GM18519 (cell line): ENCODE data around the gene CIDEC.

Source experiments
- ATAC-seq: cut with Tn5 transposase; IDR thresholded peaks from one replicate; pipeline ENCODE4 v1.9.1; 2021; ENCODE audit warnings: mild to moderate bottlenecking, moderate library complexity; ENCODE audit not compliant: unreplicated experiment, low FRiP score

Gene CIDEC

GRCh38 chr3:9879830-9880549, at the start of gene CIDEC:
CIDEC (minus strand) TSS chr3:9880253; CDS start chr3:9878486, 1,767 bp downstream.
- no peak for ATAC-seq

DNA sequence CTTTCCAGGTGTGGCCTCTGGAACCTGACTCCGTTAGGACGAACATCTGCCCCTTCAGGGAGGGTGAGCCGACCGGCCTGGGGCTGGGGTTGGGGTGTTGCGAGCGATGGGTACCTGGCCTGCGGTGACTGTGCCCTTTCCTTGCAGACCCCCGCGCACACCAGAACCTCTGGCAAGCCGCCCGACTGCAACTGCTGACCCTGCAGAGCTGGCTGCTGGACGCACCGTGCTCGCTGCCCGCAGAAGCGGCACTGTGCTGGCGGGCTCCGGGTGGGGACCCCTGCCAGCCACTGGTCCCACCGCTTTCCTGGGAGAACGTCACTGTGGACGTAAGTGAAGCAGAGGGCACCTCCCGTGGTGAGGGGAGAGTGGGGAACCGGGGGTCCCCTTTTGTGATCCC, 48.1 kb upstream of the CIDEC start:
- ATAC-seq = no peak

- no peak for ATAC-seq
Observed at GRCh38 chr3:9918261-9919038, 38.4 kb upstream of the CIDEC start.

DNA sequence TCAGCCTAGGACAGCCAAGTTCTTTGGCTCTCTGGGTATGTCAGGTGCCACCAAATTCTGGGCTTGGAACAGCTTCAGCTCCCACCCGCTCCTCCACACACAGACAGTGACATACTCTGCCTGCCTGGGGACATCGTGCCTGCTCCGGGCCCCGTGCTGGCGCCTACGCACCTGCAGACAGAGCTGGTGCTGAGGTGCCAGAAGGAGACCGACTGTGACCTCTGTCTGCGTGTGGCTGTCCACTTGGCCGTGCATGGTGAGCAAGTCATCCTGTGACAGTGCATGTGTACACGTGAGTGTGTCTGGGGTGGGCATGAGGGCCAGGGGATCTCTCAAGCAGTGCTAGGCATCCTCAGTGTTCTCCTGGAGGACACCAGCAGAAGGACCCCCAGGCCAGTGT, 37.8 kb upstream of the CIDEC start:
- ATAC-seq = no peak

DNA sequence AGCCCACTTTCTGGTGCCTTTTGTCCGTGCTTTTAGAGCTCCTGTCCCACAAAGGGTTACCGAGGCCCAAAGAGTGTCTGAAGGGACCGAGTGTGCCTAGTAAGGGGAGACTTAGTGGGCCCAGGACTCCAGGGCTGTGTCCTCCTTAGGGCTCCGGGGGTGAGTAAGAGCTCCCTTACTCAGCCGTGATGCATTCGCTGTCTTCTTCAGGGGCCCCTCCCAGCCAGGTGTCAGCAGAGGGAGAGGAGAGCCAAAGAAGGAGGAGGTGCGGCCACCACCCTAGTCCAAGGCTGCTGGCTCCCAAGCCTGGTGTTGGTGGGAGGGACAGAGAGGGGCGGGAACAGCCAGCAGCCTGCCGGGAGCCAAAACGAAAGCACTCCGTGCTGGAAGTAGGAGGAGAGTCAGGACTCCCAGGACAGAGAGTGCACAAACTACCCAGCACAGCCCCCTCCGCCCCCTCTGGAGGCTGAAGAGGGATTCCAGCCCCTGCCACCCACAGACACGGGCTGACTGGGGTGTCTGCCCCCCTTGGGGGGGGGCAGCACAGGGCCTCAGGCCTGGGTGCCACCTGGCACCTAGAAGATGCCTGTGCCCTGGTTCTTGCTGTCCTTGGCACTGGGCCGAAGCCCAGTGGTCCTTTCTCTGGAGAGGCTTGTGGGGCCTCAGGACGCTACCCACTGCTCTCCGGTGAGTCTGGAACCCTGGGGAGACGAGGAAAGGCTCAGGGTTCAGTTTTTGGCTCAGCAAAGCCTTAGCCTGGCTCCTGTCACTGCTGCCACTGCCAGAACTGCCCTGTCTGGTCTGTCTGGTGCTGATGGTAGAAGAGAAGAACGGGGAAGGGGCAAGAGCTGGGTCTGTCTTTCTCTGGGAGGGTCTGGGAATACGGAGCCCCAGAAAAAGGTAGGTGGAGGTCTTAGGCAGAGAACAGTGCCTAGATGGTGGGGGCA, 37.0 kb upstream of the CIDEC start, which contains the start of gene IL17RC:
Gene IL17RC (plus strand): TSS at position 365 of the 947 bp plus-strand sequence. CDS start 218 bp downstream, at position 583.
- ATAC-seq = no peak

DNA sequence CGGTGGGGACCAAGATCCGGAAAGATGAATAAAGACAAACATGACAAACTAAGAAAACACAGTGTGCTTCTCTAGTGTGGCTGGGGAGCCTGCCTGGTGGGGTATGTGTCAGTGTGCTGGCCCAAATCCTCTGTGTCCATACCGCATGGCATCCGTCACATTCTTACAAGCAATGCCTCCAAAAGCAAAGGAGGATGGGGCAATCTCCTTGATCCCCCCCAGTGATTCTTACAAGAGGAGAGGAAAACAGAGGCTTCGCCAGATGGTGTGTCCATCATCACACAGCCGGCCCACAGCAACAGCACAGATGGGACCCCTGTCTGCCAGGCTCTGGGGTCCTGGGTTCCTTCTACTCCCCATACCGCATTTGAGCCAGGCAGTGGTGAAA, 36.3 kb upstream of the CIDEC start:
- no peak for ATAC-seq

DNA sequence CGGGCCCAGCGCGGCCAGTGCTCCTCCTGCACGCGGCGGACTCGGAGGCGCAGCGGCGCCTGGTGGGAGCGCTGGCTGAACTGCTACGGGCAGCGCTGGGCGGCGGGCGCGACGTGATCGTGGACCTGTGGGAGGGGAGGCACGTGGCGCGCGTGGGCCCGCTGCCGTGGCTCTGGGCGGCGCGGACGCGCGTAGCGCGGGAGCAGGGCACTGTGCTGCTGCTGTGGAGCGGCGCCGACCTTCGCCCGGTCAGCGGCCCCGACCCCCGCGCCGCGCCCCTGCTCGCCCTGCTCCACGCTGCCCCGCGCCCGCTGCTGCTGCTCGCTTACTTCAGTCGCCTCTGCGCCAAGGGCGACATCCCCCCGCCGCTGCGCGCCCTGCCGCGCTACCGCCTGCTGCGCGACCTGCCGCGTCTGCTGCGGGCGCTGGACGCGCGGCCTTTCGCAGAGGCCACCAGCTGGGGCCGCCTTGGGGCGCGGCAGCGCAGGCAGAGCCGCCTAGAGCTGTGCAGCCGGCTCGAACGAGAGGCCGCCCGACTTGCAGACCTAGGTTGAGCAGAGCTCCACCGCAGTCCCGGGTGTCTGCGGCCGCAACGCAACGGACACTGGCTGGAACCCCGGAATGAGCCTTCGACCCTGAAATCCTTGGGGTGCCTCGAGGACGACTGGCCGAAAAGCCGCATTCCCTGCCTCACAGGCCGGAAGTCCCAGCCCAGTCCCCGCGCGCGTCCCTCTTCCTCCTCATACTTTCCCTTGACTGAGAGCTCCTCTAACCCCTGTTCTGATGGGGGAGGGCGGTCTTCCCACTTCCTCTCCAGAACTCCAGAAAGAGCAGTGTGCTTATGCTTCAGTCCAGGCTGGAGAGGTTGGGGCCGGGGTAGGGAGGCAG, 35.4 kb upstream of the CIDEC start:
- no peak for ATAC-seq

DNA sequence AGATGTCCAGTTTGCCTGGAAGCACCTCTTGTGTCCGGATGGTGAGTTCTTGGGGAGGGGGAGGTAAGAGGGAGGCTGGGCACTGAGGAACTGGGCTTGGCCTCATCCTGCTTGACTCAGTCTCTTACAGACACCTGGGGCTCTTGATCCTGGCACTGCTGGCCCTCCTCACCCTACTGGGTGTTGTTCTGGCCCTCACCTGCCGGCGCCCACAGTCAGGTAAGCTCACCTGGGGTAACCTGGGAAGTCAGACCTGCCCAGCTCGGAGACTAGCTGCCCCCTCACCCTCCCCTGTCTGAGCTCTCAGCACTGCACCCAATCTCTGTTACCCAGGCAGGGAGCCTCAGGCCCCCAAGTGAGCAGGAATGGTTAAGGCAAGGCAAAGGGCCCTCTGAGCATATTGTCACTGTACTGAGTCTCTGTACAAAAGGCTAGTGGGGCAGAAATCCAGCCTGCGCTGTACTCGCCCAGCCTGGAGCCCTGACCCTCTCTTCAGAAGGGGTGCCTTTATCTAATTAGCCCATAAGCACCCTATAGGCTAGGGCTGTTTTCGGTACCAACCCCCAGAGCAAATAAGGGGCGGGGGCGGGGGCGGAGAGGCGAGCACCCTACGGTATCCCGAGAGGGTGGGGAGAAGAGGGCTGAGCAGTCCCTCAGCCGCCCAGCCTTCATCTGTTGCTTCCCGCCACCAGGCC, 34.7 kb upstream of the CIDEC start:
- no peak for ATAC-seq

DNA sequence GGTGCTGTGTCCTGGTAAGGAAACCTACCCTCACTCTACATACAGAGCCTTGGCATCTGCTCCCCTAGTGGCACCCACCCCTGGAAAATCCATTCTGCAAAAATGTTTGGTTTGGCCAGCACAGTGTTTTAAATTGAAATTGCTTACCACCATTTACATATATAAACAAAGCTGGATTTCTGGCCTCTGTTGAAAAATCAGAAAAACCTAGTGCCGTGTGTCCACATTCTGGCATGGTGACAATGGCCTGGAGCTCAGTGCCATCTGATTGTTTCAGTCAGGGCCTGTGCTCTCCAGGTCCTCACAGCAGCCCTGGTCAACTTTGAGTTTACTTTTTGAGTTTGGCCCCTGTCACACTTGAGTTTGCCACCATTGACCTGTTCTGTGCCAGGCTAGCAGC, 34.0 kb upstream of the CIDEC start:
- no peak for ATAC-seq

GRCh38 chr3:9913601-9914000, 33.5 kb upstream of the CIDEC start:
- ATAC-seq = no peak

GRCh38 chr3:9912294-9912935, 32.4 kb upstream of the CIDEC start:
- ATAC-seq = no peak

GRCh38 chr3:9911863-9912262, 31.8 kb upstream of the CIDEC start:
- no peak for ATAC-seq

DNA sequence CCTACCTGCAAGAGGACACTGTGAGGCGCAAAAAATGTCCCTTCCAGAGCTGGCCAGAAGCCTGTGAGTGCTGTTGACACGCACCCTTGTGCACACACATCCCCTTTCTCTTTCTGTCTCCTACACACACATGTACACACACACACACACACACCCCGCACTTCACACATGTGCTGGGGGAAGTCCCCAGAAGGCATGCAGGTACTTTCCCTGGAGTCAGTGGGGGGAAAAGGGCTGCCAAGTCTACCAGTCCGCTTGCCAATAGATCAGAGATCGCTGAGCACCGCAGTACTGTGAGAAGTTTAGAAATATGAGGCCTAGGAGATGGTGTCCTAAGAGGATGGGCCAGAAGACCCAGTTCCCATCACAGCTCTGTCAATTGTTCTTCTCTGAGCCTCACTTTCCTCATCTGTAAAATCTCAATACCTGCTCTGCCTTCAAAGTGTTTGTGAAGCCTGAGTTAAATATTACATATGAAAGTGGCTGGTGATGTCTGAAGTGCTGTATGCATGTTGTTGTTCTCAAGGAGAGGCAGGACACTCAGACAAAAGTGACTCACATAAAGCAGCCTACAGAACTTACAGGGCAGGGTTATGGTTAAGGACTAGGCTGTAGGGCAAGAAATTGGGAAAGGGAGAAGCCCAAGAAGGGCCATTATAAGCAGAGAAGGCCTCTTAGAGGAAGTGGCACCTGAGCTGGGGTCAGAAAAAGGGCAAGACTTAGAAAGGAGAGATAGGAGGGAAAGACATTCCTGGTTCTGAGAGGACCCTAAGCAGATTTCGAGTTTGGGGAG, 29.4 kb upstream of the CIDEC start:
- ATAC-seq = no peak

GRCh38 chr3:9908286-9908685, 28.2 kb upstream of the CIDEC start:
- ATAC-seq = no peak

DNA sequence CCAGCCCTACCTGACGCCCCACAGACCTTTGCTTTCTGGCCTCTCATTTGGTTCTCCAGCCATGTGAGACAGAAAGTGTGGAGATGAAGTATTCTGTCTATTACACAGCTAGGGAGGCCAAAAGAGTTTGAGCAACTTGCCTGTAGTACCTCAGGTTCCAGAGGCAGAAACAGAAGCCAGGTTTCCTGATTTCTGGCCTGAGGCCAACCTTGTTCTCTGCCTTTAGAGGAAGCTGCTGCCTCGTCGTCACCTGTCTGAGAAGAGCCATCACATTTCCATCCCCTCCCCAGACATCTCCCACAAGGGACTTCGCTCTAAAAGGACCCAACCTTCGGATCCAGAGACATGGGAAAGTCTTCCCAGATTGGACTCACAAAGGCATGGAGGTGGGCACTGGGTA, 26.4 kb upstream of the CIDEC start:
- ATAC-seq = no peak

GRCh38 chr3:9903904-9904303, 23.9 kb upstream of the CIDEC start:
- no peak for ATAC-seq

- ATAC-seq = no peak
Observed at GRCh38 chr3:9903238-9903624, 23.2 kb upstream of the CIDEC start.
